ENCODE measurements around the gene EMP3. TPM values are rescaled to one million over a fixed set of nuclear protein-coding genes. Genes with fewer than 3 reads are reported as not detected.
A peak's percentile ranks its signal among the peaks of the same experiment; 100 is the strongest.

Gene EMP3
- total and polyA plus RNA-seq, 2 of the 13 experiments (the other 11 are each of a cell fraction or from before 2014, with no cell fraction given) = 2.2 to 7.8 TPM

DNA sequence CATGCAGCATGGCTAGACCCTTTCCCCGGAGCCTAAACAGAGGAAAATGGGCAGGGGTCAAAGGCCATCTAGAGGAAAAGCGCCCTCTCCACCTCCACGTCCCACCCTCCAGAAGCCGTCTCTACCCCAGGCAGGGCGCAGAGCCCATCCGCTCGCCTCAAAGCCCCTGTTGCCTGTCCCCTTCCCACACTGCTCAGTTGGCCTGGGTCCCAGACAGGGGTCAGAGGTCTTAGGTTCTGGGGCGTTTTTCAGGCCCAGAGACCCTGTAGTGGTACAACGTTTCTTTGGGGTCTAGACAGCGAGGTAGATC is 38.1 kb downstream of the EMP3 start (continued):
- TF ChIP-seq, protein P1, sequence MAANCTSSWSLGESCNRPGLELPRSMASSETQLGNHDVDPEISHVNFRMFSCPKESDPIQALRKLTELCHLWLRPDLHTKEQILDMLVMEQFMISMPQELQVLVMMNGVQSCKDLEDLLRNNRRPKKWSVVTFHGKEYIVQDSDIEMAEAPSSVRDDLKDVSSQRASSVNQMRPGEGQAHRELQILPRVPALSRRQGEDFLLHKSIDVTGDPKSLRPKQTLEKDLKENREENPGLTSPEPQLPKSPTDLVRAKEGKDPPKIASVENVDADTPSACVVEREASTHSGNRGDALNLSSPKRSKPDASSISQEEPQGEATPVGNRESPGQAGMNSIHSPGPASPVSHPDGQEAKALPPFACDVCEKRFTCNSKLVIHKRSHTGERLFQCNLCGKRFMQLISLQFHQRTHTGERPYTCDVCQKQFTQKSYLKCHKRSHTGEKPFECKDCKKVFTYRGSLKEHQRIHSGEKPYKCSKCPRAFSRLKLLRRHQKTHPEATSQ (CRISPR knock-in tag; IDR thresholded peaks at IDR 0.05; ENCODE audit: borderline replicate concordance) = no peak
- TF ChIP-seq, protein P2, sequence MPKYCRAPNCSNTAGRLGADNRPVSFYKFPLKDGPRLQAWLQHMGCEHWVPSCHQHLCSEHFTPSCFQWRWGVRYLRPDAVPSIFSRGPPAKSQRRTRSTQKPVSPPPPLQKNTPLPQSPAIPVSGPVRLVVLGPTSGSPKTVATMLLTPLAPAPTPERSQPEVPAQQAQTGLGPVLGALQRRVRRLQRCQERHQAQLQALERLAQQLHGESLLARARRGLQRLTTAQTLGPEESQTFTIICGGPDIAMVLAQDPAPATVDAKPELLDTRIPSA (CRISPR knock-in tag; IDR thresholded peaks at IDR 0.05; ENCODE audit: borderline replicate concordance) = no peak
- TF ChIP-seq, protein P3, sequence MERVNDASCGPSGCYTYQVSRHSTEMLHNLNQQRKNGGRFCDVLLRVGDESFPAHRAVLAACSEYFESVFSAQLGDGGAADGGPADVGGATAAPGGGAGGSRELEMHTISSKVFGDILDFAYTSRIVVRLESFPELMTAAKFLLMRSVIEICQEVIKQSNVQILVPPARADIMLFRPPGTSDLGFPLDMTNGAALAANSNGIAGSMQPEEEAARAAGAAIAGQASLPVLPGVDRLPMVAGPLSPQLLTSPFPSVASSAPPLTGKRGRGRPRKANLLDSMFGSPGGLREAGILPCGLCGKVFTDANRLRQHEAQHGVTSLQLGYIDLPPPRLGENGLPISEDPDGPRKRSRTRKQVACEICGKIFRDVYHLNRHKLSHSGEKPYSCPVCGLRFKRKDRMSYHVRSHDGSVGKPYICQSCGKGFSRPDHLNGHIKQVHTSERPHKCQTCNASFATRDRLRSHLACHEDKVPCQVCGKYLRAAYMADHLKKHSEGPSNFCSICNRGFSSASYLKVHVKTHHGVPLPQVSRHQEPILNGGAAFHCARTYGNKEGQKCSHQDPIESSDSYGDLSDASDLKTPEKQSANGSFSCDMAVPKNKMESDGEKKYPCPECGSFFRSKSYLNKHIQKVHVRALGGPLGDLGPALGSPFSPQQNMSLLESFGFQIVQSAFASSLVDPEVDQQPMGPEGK (CRISPR knock-in tag; IDR thresholded peaks at IDR 0.05) = no peak; the same call in 1 of the 2 replicates
- TF ChIP-seq IRF2 (CRISPR knock-in tag; IDR thresholded peaks at IDR 0.05) (no peak), SALL1 (CRISPR knock-in tag; IDR thresholded peaks at IDR 0.05) (no peak), ZNF563 (CRISPR knock-in tag; IDR thresholded peaks at IDR 0.05) (no peak), ZNF570 (CRISPR knock-in tag; IDR thresholded peaks at IDR 0.05; ENCODE audit: borderline replicate concordance) (no peak), ZNF713 (CRISPR knock-in tag; IDR thresholded peaks at IDR 0.05) (no peak), GABPA (IDR thresholded peaks at IDR 0.05; ENCODE audit: low read depth, low read length) (no peak), GABPA (CRISPR knock-in tag; IDR thresholded peaks at IDR 0.05; ENCODE audit: low read depth) (no peak), ZNF501 (CRISPR knock-in tag; IDR thresholded peaks at IDR 0.05) (peak; percentile 92; the same call in 1 of the 2 replicates), HES4 (CRISPR knock-in tag; IDR thresholded peaks at IDR 0.05; ENCODE audit: borderline replicate concordance) (no peak), RORA (CRISPR knock-in tag; IDR thresholded peaks at IDR 0.05) (no peak), ZNF619 (CRISPR knock-in tag; IDR thresholded peaks at IDR 0.05) (no peak)
- TF ChIP-seq, protein P4, sequence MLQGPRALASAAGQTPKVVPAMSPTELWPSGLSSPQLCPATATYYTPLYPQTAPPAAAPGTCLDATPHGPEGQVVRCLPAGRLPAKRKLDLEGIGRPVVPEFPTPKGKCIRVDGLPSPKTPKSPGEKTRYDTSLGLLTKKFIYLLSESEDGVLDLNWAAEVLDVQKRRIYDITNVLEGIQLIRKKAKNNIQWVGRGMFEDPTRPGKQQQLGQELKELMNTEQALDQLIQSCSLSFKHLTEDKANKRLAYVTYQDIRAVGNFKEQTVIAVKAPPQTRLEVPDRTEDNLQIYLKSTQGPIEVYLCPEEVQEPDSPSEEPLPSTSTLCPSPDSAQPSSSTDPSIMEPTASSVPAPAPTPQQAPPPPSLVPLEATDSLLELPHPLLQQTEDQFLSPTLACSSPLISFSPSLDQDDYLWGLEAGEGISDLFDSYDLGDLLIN (CRISPR knock-in tag; IDR thresholded peaks at IDR 0.05; ENCODE audit: borderline replicate concordance) = peak; percentile 89
- TF ChIP-seq, protein P5, sequence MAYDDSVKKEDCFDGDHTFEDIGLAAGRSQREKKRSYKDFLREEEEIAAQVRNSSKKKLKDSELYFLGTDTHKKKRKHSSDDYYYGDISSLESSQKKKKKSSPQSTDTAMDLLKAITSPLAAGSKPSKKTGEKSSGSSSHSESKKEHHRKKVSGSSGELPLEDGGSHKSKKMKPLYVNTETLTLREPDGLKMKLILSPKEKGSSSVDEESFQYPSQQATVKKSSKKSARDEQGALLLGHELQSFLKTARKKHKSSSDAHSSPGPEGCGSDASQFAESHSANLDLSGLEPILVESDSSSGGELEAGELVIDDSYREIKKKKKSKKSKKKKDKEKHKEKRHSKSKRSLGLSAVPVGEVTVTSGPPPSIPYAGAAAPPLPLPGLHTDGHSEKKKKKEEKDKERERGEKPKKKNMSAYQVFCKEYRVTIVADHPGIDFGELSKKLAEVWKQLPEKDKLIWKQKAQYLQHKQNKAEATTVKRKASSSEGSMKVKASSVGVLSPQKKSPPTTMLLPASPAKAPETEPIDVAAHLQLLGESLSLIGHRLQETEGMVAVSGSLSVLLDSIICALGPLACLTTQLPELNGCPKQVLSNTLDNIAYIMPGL (CRISPR knock-in tag; IDR thresholded peaks at IDR 0.05; ENCODE audit: borderline replicate concordance in 1 of 2, low read depth in 1 of 2) = peak in 1 of 2 experiments; percentile 37; a peak in 1 of 4 replicates
- TF ChIP-seq, protein P6, sequence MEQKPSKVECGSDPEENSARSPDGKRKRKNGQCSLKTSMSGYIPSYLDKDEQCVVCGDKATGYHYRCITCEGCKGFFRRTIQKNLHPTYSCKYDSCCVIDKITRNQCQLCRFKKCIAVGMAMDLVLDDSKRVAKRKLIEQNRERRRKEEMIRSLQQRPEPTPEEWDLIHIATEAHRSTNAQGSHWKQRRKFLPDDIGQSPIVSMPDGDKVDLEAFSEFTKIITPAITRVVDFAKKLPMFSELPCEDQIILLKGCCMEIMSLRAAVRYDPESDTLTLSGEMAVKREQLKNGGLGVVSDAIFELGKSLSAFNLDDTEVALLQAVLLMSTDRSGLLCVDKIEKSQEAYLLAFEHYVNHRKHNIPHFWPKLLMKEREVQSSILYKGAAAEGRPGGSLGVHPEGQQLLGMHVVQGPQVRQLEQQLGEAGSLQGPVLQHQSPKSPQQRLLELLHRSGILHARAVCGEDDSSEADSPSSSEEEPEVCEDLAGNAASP (CRISPR knock-in tag; IDR thresholded peaks at IDR 0.05; ENCODE audit: borderline replicate concordance) = no peak
- TF ChIP-seq, protein P7, sequence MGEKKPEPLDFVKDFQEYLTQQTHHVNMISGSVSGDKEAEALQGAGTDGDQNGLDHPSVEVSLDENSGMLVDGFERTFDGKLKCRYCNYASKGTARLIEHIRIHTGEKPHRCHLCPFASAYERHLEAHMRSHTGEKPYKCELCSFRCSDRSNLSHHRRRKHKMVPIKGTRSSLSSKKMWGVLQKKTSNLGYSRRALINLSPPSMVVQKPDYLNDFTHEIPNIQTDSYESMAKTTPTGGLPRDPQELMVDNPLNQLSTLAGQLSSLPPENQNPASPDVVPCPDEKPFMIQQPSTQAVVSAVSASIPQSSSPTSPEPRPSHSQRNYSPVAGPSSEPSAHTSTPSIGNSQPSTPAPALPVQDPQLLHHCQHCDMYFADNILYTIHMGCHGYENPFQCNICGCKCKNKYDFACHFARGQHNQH (CRISPR knock-in tag; IDR thresholded peaks at IDR 0.05) = no peak
- TF ChIP-seq, protein P8, sequence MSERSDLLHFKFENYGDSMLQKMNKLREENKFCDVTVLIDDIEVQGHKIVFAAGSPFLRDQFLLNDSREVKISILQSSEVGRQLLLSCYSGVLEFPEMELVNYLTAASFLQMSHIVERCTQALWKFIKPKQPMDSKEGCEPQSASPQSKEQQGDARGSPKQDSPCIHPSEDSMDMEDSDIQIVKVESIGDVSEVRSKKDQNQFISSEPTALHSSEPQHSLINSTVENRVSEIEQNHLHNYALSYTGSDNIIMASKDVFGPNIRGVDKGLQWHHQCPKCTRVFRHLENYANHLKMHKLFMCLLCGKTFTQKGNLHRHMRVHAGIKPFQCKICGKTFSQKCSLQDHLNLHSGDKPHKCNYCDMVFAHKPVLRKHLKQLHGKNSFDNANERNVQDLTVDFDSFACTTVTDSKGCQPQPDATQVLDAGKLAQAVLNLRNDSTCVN (CRISPR knock-in tag; IDR thresholded peaks at IDR 0.05; ENCODE audit: borderline replicate concordance) = no peak
